Measurements from ENCODE around the gene NOTO. TPM values are rescaled to one million over a fixed set of nuclear protein-coding genes. Genes with fewer than 3 reads are reported as not detected.
A peak's percentile ranks its signal among the peaks of the same experiment; 100 is the strongest.

Gene NOTO
- total RNA-seq, 1 donor from 2014 or later: not detected

DNA sequence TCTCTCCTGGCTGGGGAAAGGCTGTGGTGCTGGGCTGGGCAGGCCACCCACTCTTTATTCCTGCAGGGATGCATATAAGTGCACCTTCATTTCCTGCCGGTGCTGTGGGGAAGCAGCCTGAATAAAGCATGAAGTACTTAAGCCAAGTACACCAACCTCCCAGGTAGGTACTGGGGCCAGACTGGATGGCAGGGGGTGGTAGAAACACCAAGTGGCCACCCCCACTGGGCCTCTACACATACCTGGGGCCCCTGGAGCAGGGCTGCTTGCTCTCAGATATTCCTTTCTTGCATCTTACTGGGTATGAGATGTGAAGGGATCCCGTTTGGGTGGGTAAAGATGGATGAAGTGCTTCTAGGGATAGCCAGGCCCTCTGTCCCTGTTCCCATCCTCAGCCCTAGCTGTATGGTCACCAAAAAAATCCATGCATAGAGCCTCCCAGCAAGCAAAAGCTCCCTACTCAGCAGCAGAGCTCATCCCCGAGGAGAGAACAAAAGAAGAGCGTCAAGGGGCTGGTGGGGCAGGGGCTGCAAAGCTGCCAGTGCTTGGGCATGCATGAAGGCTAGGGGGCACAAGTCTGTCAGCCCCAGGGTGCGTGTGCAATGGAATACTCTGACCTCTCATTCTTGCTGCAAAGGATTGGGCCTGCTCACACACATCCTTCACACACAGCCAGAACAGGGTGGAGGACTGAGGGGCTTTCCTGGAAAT, 53.7 kb downstream of the NOTO start:
- H3K79me2 ChIP-seq (ENCODE audit: low read depth): no peaks in the 10 kb centered on the region
- H3K27me3 ChIP-seq: no peaks in the 10 kb centered on the region
- no peak overlapping the region for H3K4me3 ChIP-seq
- H3K9ac ChIP-seq: no peak overlapping the region
- Mint-ChIP-seq H3K4me3 (no peak overlapping the region), H3K27ac (no peak overlapping the region), H3K36me3 (peaks cover 14% of the 10 kb centered on the region), H3K4me1 (no peaks in the 10 kb centered on the region), H3K27me3 (ENCODE audit: insufficient read depth, low read depth) (no peaks in the 10 kb centered on the region), H3K9me3 (no peaks in the 10 kb centered on the region)
- DNase-seq (ENCODE audit: low spot score): peak; percentile 19
- no peak for TF ChIP-seq EZH2 (IDR thresholded peaks at IDR 0.05)
- TF ChIP-seq, protein P1, sequence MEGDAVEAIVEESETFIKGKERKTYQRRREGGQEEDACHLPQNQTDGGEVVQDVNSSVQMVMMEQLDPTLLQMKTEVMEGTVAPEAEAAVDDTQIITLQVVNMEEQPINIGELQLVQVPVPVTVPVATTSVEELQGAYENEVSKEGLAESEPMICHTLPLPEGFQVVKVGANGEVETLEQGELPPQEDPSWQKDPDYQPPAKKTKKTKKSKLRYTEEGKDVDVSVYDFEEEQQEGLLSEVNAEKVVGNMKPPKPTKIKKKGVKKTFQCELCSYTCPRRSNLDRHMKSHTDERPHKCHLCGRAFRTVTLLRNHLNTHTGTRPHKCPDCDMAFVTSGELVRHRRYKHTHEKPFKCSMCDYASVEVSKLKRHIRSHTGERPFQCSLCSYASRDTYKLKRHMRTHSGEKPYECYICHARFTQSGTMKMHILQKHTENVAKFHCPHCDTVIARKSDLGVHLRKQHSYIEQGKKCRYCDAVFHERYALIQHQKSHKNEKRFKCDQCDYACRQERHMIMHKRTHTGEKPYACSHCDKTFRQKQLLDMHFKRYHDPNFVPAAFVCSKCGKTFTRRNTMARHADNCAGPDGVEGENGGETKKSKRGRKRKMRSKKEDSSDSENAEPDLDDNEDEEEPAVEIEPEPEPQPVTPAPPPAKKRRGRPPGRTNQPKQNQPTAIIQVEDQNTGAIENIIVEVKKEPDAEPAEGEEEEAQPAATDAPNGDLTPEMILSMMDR (IDR thresholded peaks at IDR 0.05): no peak
- TF ChIP-seq EZH2phosphoT487 (IDR thresholded peaks at IDR 0.05): no peak
- no peak overlapping the region for H3K4me2 ChIP-seq
- H3K36me3 ChIP-seq: no peaks in the 10 kb centered on the region
- no peaks in the 10 kb centered on the region for H3K9me3 ChIP-seq (ENCODE audit: low read depth)
- peaks cover 10% of the 10 kb centered on the region for H3K4me1 ChIP-seq
- H2AFZ ChIP-seq (replicated peaks): no peak overlapping the region
- H3K27ac ChIP-seq: no peak overlapping the region
- H4K20me1 ChIP-seq (ENCODE audit: low read depth): peaks cover 37% of the 10 kb centered on the region
- peaks cover 19% of the 10 kb centered on the region for H3F3A ChIP-seq (ENCODE audit: low read depth)

DNA sequence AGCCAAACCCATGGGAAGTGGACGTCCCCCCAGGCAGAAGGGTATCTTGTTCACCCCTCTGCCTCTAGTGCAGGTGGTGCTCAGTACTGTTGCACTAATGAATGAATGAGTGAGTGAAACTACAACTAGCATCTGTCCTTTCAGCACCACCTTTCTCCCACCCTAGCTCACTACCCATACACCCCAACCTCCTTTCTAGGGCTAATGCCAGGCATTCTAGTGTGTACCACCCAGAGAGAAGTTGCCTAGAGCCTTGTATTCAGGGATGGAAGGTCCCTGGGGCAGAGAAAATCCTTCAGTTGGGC, 54.2 kb downstream of the NOTO start:
- TF ChIP-seq EZH2phosphoT487 (IDR thresholded peaks at IDR 0.05) (no peak), EZH2 (IDR thresholded peaks at IDR 0.05) (no peak)
- DNase-seq (ENCODE audit: low spot score): peak; percentile 12
- H3K36me3 ChIP-seq: no peaks in the 10 kb centered on the region
- H3K79me2 ChIP-seq (ENCODE audit: low read depth): no peaks in the 10 kb centered on the region
- H3K4me3 Mint-ChIP-seq: no peak overlapping the region
- H3K27ac ChIP-seq: no peak overlapping the region
- H3K9ac ChIP-seq: no peak overlapping the region
- H3K4me2 ChIP-seq: no peak overlapping the region
- no peaks in the 10 kb centered on the region for H3K9me3 ChIP-seq (ENCODE audit: low read depth)
- H3K4me3 ChIP-seq: no peak overlapping the region
- no peaks in the 10 kb centered on the region for H3K4me1 Mint-ChIP-seq
- peaks cover 13% of the 10 kb centered on the region for H3K36me3 Mint-ChIP-seq
- no peaks in the 10 kb centered on the region for H3K27me3 ChIP-seq
- no peaks in the 10 kb centered on the region for H3K27me3 Mint-ChIP-seq (ENCODE audit: insufficient read depth, low read depth)
- no peak overlapping the region for H3K27ac Mint-ChIP-seq
- no peaks in the 10 kb centered on the region for H3K9me3 Mint-ChIP-seq
- H2AFZ ChIP-seq (replicated peaks): no peak overlapping the region
- H4K20me1 ChIP-seq (ENCODE audit: low read depth): peaks cover 37% of the 10 kb centered on the region
- peaks cover 10% of the 10 kb centered on the region for H3K4me1 ChIP-seq
- H3F3A ChIP-seq (ENCODE audit: low read depth): peaks cover 19% of the 10 kb centered on the region

DNA sequence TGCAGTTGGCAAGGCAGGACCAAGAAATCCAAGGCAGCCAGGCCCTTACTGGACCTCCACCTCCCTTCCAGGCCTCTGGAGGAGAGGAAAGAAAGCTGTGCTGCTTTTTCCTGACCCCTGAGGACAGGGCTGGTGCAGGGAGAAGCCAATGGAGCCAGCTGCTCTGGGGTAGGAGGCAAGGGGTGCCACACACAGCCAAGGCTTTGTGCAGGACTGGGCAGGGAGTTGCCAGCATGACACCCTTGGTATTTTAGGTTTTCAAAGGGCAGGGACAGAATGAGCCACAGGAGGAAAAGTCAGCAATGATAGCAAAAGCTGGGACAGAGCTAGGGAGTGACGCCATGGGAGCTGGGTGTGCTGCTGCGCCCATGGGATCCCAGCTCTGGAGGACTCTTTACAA, 54.6 kb downstream of the NOTO start:
- Mint-ChIP-seq H3K4me3 (no peak overlapping the region), H3K9me3 (no peaks in the 10 kb centered on the region), H3K36me3 (peaks cover 13% of the 10 kb centered on the region), H3K27ac (no peak overlapping the region), H3K4me1 (no peaks in the 10 kb centered on the region), H3K27me3 (ENCODE audit: insufficient read depth, low read depth) (no peaks in the 10 kb centered on the region)
- peaks cover 19% of the 10 kb centered on the region for H3F3A ChIP-seq (ENCODE audit: low read depth)
- H3K79me2 ChIP-seq (ENCODE audit: low read depth): no peaks in the 10 kb centered on the region
- peaks cover 10% of the 10 kb centered on the region for H3K4me1 ChIP-seq
- TF ChIP-seq EZH2 (IDR thresholded peaks at IDR 0.05) (no peak), EZH2phosphoT487 (IDR thresholded peaks at IDR 0.05) (no peak)
- TF ChIP-seq, protein P1 (IDR thresholded peaks at IDR 0.05): no peak
- H3K9ac ChIP-seq: no peak overlapping the region
- no peaks in the 10 kb centered on the region for H3K36me3 ChIP-seq
- H3K4me3 ChIP-seq: no peak overlapping the region
- no peak overlapping the region for H2AFZ ChIP-seq (replicated peaks)
- H3K27ac ChIP-seq: no peak overlapping the region
- H3K4me2 ChIP-seq: no peak overlapping the region
- DNase-seq (ENCODE audit: low spot score): no peak
- no peaks in the 10 kb centered on the region for H3K9me3 ChIP-seq (ENCODE audit: low read depth)
- H4K20me1 ChIP-seq (ENCODE audit: low read depth): peaks cover 37% of the 10 kb centered on the region
- H3K27me3 ChIP-seq: no peaks in the 10 kb centered on the region

- Histone ChIP-seq H3K9ac (no peak overlapping the region), H2AFZ (replicated peaks) (no peak overlapping the region), H3K4me3 (no peak overlapping the region), H4K20me1 (ENCODE audit: low read depth) (peaks cover 37% of the 10 kb centered on the region), H3K79me2 (ENCODE audit: low read depth) (no peaks in the 10 kb centered on the region), H3F3A (ENCODE audit: low read depth) (peaks cover 19% of the 10 kb centered on the region), H3K4me2 (no peak overlapping the region), H3K27me3 (no peaks in the 10 kb centered on the region), H3K4me1 (peaks cover 10% of the 10 kb centered on the region), H3K27ac (no peak overlapping the region), H3K9me3 (ENCODE audit: low read depth) (no peaks in the 10 kb centered on the region), H3K36me3 (no peaks in the 10 kb centered on the region)
- no peaks in the 10 kb centered on the region for H3K4me1 Mint-ChIP-seq
- no peaks in the 10 kb centered on the region for H3K9me3 Mint-ChIP-seq
- no peak overlapping the region for H3K4me3 Mint-ChIP-seq
- TF ChIP-seq, protein P1 (IDR thresholded peaks at IDR 0.05): no peak
- no peak for TF ChIP-seq EZH2 (IDR thresholded peaks at IDR 0.05)
- no peak for TF ChIP-seq EZH2phosphoT487 (IDR thresholded peaks at IDR 0.05)
- H3K27ac Mint-ChIP-seq: no peak overlapping the region
- no peak for DNase-seq (ENCODE audit: low spot score)
- peaks cover 13% of the 10 kb centered on the region for H3K36me3 Mint-ChIP-seq
- H3K27me3 Mint-ChIP-seq (ENCODE audit: insufficient read depth, low read depth): no peaks in the 10 kb centered on the region
Measured at GRCh38 chr2:73257425-73258125, 55.2 kb downstream of the NOTO start.
